OCI-LY3 (cell line): ENCODE data around the gene AKR1E2.

Experiments
- CTCF ChIP-seq: fragments of 200-600, 300-600 bp; sonication (generic); IDR thresholded peaks from 2 replicates; pipeline ENCODE4 v1.5.1; 2014; ENCODE audit warnings: antibody characterized with exemption, low read length, low read depth
- EZH2phosphoT487 ChIP-seq: fragments of 200-600 bp; shearing (Covaris generic); IDR thresholded peaks from 2 replicates; pipeline ENCODE4 v1.6.1; 2018; ENCODE audit warnings: antibody characterized with exemption, mixed run types, low read depth

DNA sequence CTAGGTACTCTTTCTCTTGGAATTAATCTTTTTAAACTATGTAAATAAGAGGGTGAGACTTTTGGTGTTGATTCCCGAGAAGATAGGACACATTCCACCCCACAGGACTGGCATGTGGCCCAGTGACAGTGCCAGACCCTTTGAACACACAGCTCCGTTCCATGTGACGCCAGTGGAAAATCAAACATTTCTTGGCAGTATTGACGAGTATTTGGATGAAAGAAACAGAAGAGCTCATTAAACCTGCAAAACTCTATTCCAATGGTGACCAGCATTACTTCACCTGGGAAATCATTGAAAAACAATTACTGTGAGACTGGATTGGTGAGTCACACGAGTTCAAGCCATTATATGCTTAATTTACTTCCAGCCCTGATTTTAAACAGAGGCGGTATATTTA lies 25.8 kb downstream of the AKR1E2 start:
- TF ChIP-seq CTCF, result no peak
- no peak for TF ChIP-seq EZH2phosphoT487
